MCF 10A (cell line): Measurements from ENCODE around the gene CPPED1. TPM values are rescaled to one million over a fixed set of nuclear protein-coding genes. Genes with fewer than 3 reads are reported as not detected.

ENCODE experiments used
- BruUV-seq: library from RNA; stranded (reverse); fragments of 400-500 nt; replicated peaks from 2 replicates; lab custom pipeline; 2021; lab: Mats Ljungman, UMichigan
- CTCF ChIA-PET: fragments of 300-600 bp; sonication (Branson Sonifier 250); formaldehyde crosslinking; extraction: SDS; loops from one replicate; lab custom pipeline; 2021; ENCODE audit warnings: antibody characterized with exemption, inconsistent platforms; lab: Yijun Ruan, JAX
- POLR2A ChIA-PET: fragments of 300-600, 350-650 bp; sonication (Branson Sonifier 250); formaldehyde crosslinking; extraction: SDS; loops from one replicate; lab custom pipeline; 2020; ENCODE audit warnings: antibody characterized with exemption, inconsistent platforms; lab: Yijun Ruan, JAX
- DNase-seq: peaks from one replicate; pipeline ENCODE4 v3.0.0-alpha.2; 2018; ENCODE audit not compliant: unreplicated experiment
- H3K27ac Mint-ChIP-seq: one replicate; pipeline ENCODE4 v1.8.0; 2022; ENCODE audit warnings: mild to moderate bottlenecking, low read depth, mixed read lengths; ENCODE audit not compliant: unreplicated experiment
- H3K27me3 Mint-ChIP-seq: one replicate; pipeline ENCODE4 v1.8.0; 2022; ENCODE audit warnings: mixed read lengths; ENCODE audit not compliant: insufficient read depth, unreplicated experiment
- H3K36me3 Mint-ChIP-seq: one replicate; pipeline ENCODE4 v1.8.0; 2022; ENCODE audit warnings: mild to moderate bottlenecking, moderate library complexity, mixed read lengths; ENCODE audit not compliant: insufficient read depth, unreplicated experiment
- H3K4me1 Mint-ChIP-seq: one replicate; pipeline ENCODE4 v1.8.0; 2022; ENCODE audit warnings: mixed read lengths; ENCODE audit not compliant: insufficient read depth, unreplicated experiment
- H3K4me3 Mint-ChIP-seq: one replicate; pipeline ENCODE4 v1.8.0; 2022; ENCODE audit warnings: mild to moderate bottlenecking, moderate library complexity, mixed read lengths; ENCODE audit not compliant: unreplicated experiment
- H3K9me3 Mint-ChIP-seq: one replicate; pipeline ENCODE4 v1.8.0; 2022; ENCODE audit warnings: mixed read lengths; ENCODE audit not compliant: unreplicated experiment
- intact Hi-C: fragments of 100-400 bp; cut with micrococcal nuclease; formaldehyde crosslinking; loops from 2 replicates; pipeline ENCODE4 v1.14.1; 2022
- total RNA-seq: library from RNA; stranded (reverse); gene quantifications from 2 replicates; pipeline ENCODE4 v1.2.3, GENCODE V29; 2022
- TF ChIP-seq, protein P1 (sequence below): fragments of 200-600 bp; IDR thresholded peaks from one replicate; pipeline ENCODE4 v1.8.0; 2022; ENCODE audit warnings: antibody characterized with exemption, mild to moderate bottlenecking; ENCODE audit not compliant: unreplicated experiment

Gene CPPED1
- total RNA-seq, 1 experiment from 2014 or later: 13.8 TPM

DNA sequence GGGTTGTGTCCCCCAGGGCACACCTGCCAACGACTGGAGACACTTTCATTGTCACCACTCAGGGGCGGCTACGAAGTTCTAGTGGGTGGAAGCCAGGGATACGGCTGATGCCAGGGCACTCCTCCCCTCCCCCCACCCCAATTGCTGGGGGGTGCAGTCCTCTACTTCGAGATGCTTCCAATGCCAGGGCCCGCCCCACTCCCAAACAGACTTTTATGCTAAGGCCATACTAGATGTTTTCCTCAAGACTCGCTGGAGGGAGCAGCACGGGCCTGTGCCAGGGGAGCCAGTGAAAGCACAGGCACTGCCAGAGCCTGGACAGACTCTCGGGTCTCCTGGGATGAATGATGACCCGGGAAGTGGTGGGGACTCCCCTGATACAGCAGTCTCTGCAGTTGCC, 178.0 kb downstream of the CPPED1 start:
- Mint-ChIP-seq H3K27me3 (no peaks in the 10 kb centered on the region), H3K27ac (no peak overlapping the region), H3K4me3 (no peak overlapping the region), H3K4me1 (no peaks in the 10 kb centered on the region), H3K36me3 (no peaks in the 10 kb centered on the region), H3K9me3 (no peaks in the 10 kb centered on the region)
- TF ChIP-seq, protein P1, sequence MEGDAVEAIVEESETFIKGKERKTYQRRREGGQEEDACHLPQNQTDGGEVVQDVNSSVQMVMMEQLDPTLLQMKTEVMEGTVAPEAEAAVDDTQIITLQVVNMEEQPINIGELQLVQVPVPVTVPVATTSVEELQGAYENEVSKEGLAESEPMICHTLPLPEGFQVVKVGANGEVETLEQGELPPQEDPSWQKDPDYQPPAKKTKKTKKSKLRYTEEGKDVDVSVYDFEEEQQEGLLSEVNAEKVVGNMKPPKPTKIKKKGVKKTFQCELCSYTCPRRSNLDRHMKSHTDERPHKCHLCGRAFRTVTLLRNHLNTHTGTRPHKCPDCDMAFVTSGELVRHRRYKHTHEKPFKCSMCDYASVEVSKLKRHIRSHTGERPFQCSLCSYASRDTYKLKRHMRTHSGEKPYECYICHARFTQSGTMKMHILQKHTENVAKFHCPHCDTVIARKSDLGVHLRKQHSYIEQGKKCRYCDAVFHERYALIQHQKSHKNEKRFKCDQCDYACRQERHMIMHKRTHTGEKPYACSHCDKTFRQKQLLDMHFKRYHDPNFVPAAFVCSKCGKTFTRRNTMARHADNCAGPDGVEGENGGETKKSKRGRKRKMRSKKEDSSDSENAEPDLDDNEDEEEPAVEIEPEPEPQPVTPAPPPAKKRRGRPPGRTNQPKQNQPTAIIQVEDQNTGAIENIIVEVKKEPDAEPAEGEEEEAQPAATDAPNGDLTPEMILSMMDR: no peak
- no peak for DNase-seq
- intact Hi-C loops: no loop called here
- CTCF ChIA-PET: no interaction called here
- no TSS peak for BruUV-seq
- POLR2A ChIA-PET: no interaction called here

DNA sequence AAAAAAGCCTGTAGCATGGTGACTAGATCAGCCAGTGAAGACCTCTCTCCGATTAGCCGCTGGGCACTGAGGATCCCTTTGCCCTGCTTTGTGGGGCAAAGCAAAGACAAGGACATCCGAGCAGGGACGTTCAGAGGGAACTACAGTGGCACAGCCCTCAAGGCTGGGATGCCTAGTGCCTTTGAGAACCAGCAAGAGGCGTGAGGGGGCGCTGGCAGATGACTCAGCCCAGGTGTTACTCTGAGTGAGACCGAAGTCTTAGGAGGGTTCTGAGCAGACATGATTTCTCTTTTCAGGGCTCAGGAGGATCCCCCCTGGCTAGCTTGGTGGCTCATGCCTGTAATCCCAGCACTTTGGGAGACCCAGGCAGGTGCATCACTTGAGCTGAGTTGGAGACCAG, 178.6 kb downstream of the CPPED1 start:
- intact Hi-C loops: no loop called here
- TF ChIP-seq, protein P1: no peak
- Mint-ChIP-seq H3K4me3 (no peak overlapping the region), H3K4me1 (no peaks in the 10 kb centered on the region), H3K27ac (no peak overlapping the region), H3K27me3 (no peaks in the 10 kb centered on the region), H3K36me3 (no peaks in the 10 kb centered on the region), H3K9me3 (no peaks in the 10 kb centered on the region)
- ChIA-PET CTCF (interaction anchor here (1.3 kb wide), 1 partner anchor 171 kb away, joined by 3 read pairs; no protein-coding TSS in a partner anchor), POLR2A (no interaction called here)
- DNase-seq: no peak
- no TSS peak for BruUV-seq

DNA sequence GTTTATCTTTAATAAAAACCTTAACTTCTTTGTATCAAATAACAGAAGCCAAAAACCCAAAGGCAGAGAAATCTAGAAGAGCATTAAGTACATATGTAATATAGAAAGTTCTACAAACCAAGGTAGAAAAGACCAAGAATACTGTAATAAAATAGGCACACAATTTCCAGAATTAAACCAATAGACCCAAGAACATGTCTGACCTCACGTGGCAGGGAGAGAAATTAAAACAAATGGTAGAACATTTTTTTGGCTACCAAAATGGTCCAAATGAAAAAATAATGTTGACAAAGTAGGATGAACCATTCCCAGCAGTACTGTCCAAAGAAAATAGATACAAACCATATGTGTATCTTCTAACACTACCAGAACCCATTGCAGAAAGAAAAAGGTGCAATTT, 183.5 kb downstream of the CPPED1 start:
- H3K27me3 Mint-ChIP-seq: no peaks in the 10 kb centered on the region
- H3K4me1 Mint-ChIP-seq: no peaks in the 10 kb centered on the region
- intact Hi-C loops: no loop called here
- ChIA-PET CTCF (interaction anchor here (0.6 to 3.0 kb wide), 3 partner anchors 236 to 975 kb away, joined by 3 to 20 read pairs (median 4); no protein-coding TSS in a partner anchor), POLR2A (no interaction called here)
- TF ChIP-seq, protein P1: no peak
- no TSS peak for BruUV-seq
- no peak overlapping the region for H3K27ac Mint-ChIP-seq
- no peaks in the 10 kb centered on the region for H3K9me3 Mint-ChIP-seq
- DNase-seq: no peak
- H3K36me3 Mint-ChIP-seq: no peaks in the 10 kb centered on the region
- no peak overlapping the region for H3K4me3 Mint-ChIP-seq

DNA sequence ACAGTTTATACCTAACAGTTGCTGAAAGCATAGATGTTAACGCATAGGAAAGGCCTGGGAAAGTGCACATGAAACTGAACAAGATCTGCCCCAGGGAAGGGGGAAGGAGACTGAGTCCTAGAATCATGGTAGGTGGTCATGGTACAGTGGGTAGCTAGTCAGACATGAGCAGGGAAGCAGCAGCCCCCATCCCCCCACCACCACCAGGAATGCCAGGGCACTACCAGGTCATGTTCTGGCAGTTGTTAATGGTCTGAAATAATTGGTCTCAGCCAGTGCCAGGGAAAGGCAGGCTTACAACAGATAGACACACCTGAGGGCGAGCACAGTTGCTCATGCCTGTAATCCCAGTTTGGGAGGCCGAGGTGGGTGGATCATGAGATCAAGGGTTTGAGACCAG, 185.2 kb downstream of the CPPED1 start:
- H3K4me1 Mint-ChIP-seq: peaks cover 6% of the 10 kb centered on the region
- no peaks in the 10 kb centered on the region for H3K36me3 Mint-ChIP-seq
- H3K9me3 Mint-ChIP-seq: no peaks in the 10 kb centered on the region
- DNase-seq: no peak
- CTCF ChIA-PET: no interaction called here
- H3K27me3 Mint-ChIP-seq: no peaks in the 10 kb centered on the region
- TF ChIP-seq, protein P1: no peak
- intact Hi-C loops: no loop called here
- POLR2A ChIA-PET: no interaction called here
- H3K4me3 Mint-ChIP-seq: no peak overlapping the region
- BruUV-seq: no TSS peak
- H3K27ac Mint-ChIP-seq: no peak overlapping the region
